Measurements from ENCODE around the gene SDF2L1. TPM values are rescaled to one million over a fixed set of nuclear protein-coding genes. Genes with fewer than 3 reads are reported as not detected.

The SDF2L1 gene
- total and polyA plus RNA-seq, 2 donors (not counting 3 experiments of a cell fraction or from before 2014, with no cell fraction given) = 66.7 to 79.5 TPM

DNA sequence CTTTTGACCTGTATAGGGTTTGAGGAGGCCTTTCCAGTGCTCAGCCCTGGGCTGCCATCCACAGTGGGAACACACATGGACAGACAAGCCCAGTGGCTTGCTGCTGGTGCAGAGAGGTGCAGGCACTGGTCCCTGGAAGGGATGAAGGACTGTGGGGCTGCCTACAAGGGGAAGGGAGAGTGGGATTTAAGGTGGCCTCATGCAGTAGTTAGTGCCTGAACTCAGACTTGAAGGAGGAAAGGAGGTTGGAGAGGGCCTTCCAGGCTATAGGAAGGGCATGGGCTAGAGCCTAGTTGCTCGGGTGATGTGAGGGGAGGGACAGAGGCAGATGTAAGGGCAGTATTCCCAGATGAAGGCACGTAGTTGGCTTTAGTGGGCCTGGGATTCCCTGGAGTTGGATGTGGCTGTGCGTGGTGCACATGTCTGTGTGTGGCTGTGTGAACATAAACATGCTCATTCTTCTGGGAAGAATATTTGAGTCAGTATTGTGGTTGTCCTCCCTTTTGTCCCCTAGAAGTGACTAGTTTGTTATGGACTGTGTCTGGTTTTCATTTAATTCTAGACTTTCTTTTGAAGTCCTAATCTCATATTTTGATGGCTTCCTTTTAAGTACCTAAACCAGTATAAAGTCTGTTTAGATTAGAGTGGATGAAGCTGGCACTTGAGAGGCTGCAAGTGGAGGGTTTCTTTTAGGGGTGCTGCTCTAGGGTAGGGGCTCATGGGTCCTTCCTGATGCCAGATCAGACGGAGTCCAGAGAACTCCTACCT, 30.7 kb upstream of the SDF2L1 start:
- Histone ChIP-seq H3K36me3 (ENCODE audit: control insufficient read depth in 2 of 2, extremely low read depth in 1 of 2, insufficient read depth in 2 of 2, low read length in 2 of 2) (peaks cover 9 to 22% of the 10 kb centered on the region in 2 experiments), H3K9ac (replicated peaks; ENCODE audit: extremely low read depth, insufficient read depth, low read length) (no peak overlapping the region), H3K4me3 (replicated peaks in 1 of 3; ENCODE audit: insufficient read depth in 1 of 3, low read depth in 1 of 3, low read length in 3 of 3) (no peak overlapping the region), H3K9me1 (replicated peaks; ENCODE audit: control insufficient read depth, extremely low read depth, insufficient read depth, low read length) (no peaks in the 10 kb centered on the region), H3K27me3 (ENCODE audit: control insufficient read depth in 2 of 2, insufficient read depth in 2 of 2, low read length in 2 of 2) (no peaks in the 10 kb centered on the region), H2AFZ (ENCODE audit: low read depth, low read length) (no peak overlapping the region), H3K4me2 (ENCODE audit: insufficient read depth, low read length) (no peak overlapping the region), H3K4me1 (ENCODE audit: control insufficient read depth, extremely low read depth, insufficient read depth, low read length) (no peaks in the 10 kb centered on the region), H3K27ac (ENCODE audit: insufficient read depth, low read depth, low read length) (no peak overlapping the region), H4K20me1 (replicated peaks; ENCODE audit: control insufficient read depth, extremely low read depth, insufficient read depth, low read length) (peaks cover 13% of the 10 kb centered on the region), H3K9me3 (replicated peaks; ENCODE audit: control insufficient read depth, insufficient read depth, low read length) (no peaks in the 10 kb centered on the region), H3K79me2 (ENCODE audit: control insufficient read depth, insufficient read depth, low read length) (peaks cover 85% of the 10 kb centered on the region)
- DNase-seq (ENCODE audit: low read depth, low spot score) (no peak), FAIRE-seq (no peak)
- dilution Hi-C loops (cut with MboI; ENCODE audit: extremely low pct_ligation_motif_present, low sequenced_read_pairs) = no loop called here
- POLR2A ChIA-PET = no interaction called here
- intact Hi-C loops (cut with micrococcal nuclease) = no loop called here
- TF ChIP-seq FOS (IDR thresholded peaks at IDR 0.05; ENCODE audit: borderline replicate concordance, insufficient read depth, low read length) = no peak
- TF ChIP-seq EZH2 (IDR thresholded peaks at IDR 0.05; ENCODE audit: borderline replicate concordance, low read depth, low read length, severe bottlenecking) = no peak
- TF ChIP-seq MAX (IDR thresholded peaks at IDR 0.05; ENCODE audit: insufficient read depth, insufficient read length) = no peak
- no peak for TF ChIP-seq JUN (IDR thresholded peaks at IDR 0.05; ENCODE audit: borderline replicate concordance, insufficient read depth, insufficient read length, low read depth)
- TF ChIP-seq POLR2A (IDR thresholded peaks at IDR 0.05; ENCODE audit: low read depth, low read length) = no peak
- no peak for TF ChIP-seq GATA2 (IDR thresholded peaks at IDR 0.05; ENCODE audit: insufficient read depth, insufficient read length, low read depth, low read length)
- TF ChIP-seq POLR2AphosphoS5 (IDR thresholded peaks at IDR 0.05; ENCODE audit: insufficient read depth, low read depth, low read length) = no peak
- BruUV-seq (replicated peaks) = no TSS peak
- CTCF ChIA-PET = no interaction called here
